Activated CD4-positive, alpha-beta T cell treated with anti-CD3 and anti-CD28 coated beads, Interleukin-2, amount 10 ng/mL, durations not matched to agents 7 days and 5 days (primary cell): ENCODE measurements around the gene ZDHHC7. TPM values are rescaled to one million over a fixed set of nuclear protein-coding genes. Genes with fewer than 3 reads are reported as not detected.
"Not testable (repeated sequence)": the region's sequence is repeated elsewhere in the genome, so short reads cannot be mapped to it uniquely, and the experiment has no call there.

ENCODE experiments used
- CTCF ChIA-PET: fragments of 350-600 bp; sonication (Branson Sonifier 250); formaldehyde crosslinking; loops from one replicate; lab custom pipeline; 2021; ENCODE audit warnings: antibody characterized with exemption; lab: Charles Lee
- POLR2A ChIA-PET: fragments of 350-600 bp; sonication (Branson Sonifier 250); formaldehyde crosslinking; loops from one replicate; lab custom pipeline; 2021; ENCODE audit warnings: antibody characterized with exemption; lab: Charles Lee
- DNase-seq: peaks from one replicate; pipeline ENCODE4 v3.0.0-alpha.2; 2020
- H3K27ac Mint-ChIP-seq: one replicate; pipeline ENCODE4 v1.8.0; 2021; ENCODE audit warnings: mild to moderate bottlenecking, moderate library complexity, mixed read lengths
- H3K27me3 Mint-ChIP-seq: one replicate; pipeline ENCODE4 v1.8.0; 2021; ENCODE audit warnings: mixed read lengths
- H3K36me3 Mint-ChIP-seq: one replicate; pipeline ENCODE4 v1.8.0; 2021; ENCODE audit warnings: low read depth, mixed read lengths
- H3K4me1 Mint-ChIP-seq: one replicate; pipeline ENCODE4 v1.8.0; 2021; ENCODE audit warnings: mixed read lengths
- H3K4me3 Mint-ChIP-seq: one replicate; pipeline ENCODE4 v1.8.0; 2021; ENCODE audit warnings: mild to moderate bottlenecking, moderate library complexity, mixed read lengths
- H3K9me3 Mint-ChIP-seq: one replicate; pipeline ENCODE4 v1.8.0; 2021; ENCODE audit warnings: mixed read lengths
- total RNA-seq, 2 experiments: library from RNA; stranded (reverse); gene quantifications; one replicate each; pipeline ENCODE4 v1.2.3, GENCODE V29; 2021

ZDHHC7 gene
- total RNA-seq, 2 experiments from 2014 or later = 30.7 to 33.9 TPM

DNA sequence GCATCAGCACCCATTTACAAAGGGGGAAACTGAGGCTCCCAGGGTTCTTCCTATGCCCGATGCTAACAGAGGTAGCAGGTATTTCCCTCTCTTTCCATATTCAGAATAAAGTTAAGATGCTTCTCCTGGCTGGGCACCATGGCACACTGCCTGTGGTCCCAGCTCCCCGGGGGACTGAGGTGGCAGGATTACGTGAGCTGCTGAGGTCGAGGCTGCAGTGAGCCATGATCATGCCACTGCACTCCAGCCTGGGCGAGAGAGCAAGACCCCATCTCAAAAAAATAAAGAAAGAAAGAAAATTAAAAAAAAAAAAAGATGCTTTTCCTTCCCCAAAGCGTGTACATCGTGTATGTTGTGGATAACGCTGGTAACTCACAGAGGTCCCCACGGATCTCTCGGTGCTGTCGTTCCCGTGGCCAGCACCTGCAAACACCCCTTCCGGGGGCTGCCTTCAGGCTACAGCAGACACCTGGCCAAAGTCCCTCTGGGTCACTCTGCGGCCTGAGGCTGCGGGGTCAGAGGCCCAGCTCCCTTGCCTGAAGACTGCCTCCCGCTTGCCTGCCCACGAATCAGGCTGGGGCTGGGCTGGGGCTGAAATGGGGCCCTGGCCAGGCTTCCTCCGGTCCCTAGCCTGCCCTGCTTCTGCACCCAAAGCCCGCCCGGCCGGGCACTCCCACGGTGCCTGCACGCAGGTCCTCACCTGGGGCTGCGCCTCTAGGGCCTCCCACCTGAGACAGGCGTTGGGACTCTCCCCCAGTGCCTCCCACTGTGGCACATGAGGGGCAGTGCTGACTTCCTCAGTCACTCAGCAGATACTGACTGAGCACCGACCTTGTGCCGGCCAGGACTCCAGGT, 63.1 kb downstream of the ZDHHC7 start:
- H3K4me3 Mint-ChIP-seq = no peak overlapping the region

DNA sequence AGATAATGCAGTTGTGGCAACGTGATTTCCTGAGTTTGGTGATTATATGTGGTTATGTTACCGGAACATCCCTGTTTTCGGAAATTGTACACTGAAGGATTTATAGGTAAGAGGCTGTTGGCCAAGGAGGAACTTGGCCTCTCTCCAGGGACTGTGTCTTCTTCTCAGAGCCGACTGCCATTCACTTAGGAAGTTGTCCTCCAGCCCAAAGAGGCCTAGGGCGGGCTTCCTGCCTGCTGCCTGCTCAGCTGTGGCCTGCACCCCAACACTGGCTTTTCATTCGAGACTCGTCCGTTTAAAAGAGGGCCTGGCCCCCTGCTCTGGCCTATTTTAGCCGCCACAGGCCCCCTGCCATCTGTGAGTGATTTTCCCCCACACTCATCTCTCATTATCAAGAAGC, 64.3 kb downstream of the ZDHHC7 start:
- Mint-ChIP-seq H3K4me3 (no peak overlapping the region), H3K27me3 (peaks cover 6% of the 10 kb centered on the region), H3K36me3 (no peaks in the 10 kb centered on the region), H3K9me3 (no peaks in the 10 kb centered on the region), H3K4me1 (peaks cover under 1% of the 10 kb centered on the region), H3K27ac (no peak overlapping the region)
- POLR2A ChIA-PET = no interaction called here
- DNase-seq = no peak
- CTCF ChIA-PET = no interaction called here

More for the DNA sequence above, 63.1 kb downstream of the ZDHHC7 start:
- ChIA-PET CTCF (interaction anchor here (1.0 kb wide), 1 partner anchor 14 kb away, joined by 4 read pairs; no protein-coding TSS in a partner anchor), POLR2A (no interaction called here)
- Mint-ChIP-seq H3K27me3 (peaks cover 6% of the 10 kb centered on the region), H3K27ac (no peak overlapping the region), H3K9me3 (no peaks in the 10 kb centered on the region), H3K4me1 (peaks cover 4% of the 10 kb centered on the region), H3K36me3 (no peaks in the 10 kb centered on the region)
- no peak for DNase-seq

DNA sequence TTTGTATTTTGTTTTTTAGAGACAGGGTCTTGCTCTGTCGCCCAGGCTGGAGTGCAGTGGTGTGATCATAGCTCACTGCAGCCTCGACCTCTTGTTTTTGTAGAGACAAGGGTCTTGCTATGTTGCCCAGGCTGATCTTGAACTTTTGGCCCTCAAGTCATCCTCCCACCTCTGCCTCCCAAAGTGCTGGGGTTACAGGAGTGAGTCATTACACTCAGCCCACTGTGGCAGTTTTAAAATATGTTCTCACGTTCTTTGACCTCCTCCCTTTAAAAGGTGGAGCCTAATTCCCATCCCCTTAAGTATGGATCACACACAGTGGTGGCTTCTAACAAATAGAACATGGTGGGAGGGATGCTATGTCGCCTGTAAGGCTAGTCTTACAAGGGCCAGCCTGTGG, 67.7 kb downstream of the ZDHHC7 start:
- H3K36me3 Mint-ChIP-seq = no peaks in the 10 kb centered on the region
- H3K4me1 Mint-ChIP-seq = no peaks in the 10 kb centered on the region
- CTCF ChIA-PET = no interaction called here
- POLR2A ChIA-PET = no interaction called here
- DNase-seq = no peak
- H3K27ac Mint-ChIP-seq = no peak overlapping the region
- peaks cover 6% of the 10 kb centered on the region for H3K27me3 Mint-ChIP-seq
- H3K4me3 Mint-ChIP-seq = no peak overlapping the region
- no peaks in the 10 kb centered on the region for H3K9me3 Mint-ChIP-seq

DNA sequence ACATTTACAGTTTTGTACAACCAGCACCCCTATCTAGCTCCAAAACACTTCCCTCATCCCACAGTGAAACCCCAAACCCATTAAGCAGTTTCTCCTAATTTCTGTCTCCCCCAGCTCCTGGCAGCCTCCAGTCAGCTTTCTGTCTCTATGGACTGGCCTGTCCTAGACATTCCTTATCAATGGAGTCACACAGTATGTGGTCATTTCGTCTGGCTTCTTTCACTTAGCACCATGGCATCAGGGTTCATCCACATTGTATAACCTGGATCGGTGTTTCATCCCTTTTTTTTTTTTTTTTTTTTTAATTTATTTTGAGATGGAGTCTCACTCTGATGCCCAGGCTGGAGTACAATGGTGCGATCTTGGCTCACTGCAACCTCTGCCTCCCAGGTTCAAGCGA, 68.5 kb downstream of the ZDHHC7 start:
- DNase-seq = no peak
- Mint-ChIP-seq H3K27ac (no peak overlapping the region), H3K27me3 (peaks cover 6% of the 10 kb centered on the region), H3K4me3 (no peak overlapping the region), H3K4me1 (no peaks in the 10 kb centered on the region), H3K36me3 (no peaks in the 10 kb centered on the region), H3K9me3 (no peaks in the 10 kb centered on the region)
- POLR2A ChIA-PET = no interaction called here
- CTCF ChIA-PET = interaction anchor here (0.9 to 1.4 kb wide), 2 partner anchors 9 to 17 kb away, joined by 3 to 4 read pairs; no protein-coding TSS in a partner anchor

DNA sequence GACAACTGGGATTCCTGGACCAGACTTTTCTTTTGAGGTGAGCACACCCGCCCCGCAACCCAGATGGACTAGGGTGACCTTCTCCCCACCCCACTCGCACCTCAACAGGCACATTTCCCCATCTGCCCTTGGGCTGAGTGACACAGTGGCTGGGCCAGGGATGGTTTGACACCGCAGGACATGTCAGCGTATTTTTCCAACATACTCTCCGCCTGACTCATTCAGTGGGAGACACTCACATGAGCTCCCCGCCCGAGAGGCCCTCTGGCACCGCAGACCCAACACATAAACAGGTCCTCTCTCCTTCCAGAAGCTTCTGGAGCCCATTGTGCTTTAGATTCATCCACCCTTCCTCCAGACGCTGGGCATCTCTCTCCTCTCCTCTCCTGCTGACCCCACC, 69.4 kb downstream of the ZDHHC7 start:
- Mint-ChIP-seq H3K4me3 (no peak overlapping the region), H3K9me3 (no peaks in the 10 kb centered on the region), H3K27ac (no peak overlapping the region), H3K27me3 (peaks cover 6% of the 10 kb centered on the region), H3K36me3 (no peaks in the 10 kb centered on the region), H3K4me1 (no peaks in the 10 kb centered on the region)
- ChIA-PET CTCF (interaction anchor here (0.9 to 1.4 kb wide), 3 partner anchors 10 to 29 kb away, joined by 3 to 4 read pairs (median 3); no protein-coding TSS in a partner anchor), POLR2A (no interaction called here)
- no peak for DNase-seq

DNA sequence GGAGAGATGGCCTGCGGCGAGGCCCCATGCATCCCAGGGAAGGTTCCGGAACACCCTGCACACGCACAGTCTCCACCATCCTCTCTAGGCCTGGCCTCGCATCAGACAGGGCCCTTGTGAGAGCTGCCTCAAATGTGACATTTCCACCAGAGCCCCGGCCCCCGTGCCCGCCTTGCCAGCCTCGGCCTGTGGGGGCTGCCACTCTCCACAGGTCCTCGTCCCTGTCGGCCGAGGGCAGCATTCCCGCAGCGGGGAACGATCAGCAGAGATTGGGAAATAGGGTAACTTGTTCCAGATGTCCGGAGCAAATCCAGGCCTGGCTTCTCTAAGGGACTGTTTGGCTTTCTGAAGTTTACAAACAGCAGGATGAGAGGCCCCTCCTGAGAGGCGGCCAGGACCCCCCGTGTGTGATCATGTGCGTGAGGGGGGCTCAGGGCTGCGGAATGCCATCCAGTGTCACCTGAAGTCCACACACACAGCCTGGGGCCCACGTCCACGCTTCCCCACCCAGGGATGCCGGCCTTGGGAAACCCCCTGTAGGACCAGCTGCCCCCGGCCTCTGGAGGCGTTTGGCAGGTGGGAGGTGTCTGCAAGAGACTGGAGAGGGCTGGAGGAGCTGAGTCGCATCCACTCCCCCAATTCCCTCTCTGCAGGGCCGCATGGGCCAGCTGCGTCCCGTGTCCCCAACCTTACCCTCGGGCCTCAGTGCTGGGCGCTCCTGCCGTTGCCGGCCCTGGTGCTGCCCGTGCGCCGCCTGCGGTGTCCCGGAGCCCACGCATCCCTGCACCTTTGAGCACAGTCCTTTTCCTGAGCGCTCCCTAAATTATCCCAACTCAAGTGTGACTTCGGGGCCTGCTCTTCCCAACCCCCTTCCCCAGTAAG, 70.4 kb downstream of the ZDHHC7 start:
- ChIA-PET POLR2A (no interaction called here), CTCF (interaction anchor here (1.1 kb wide), 1 partner anchor 30 kb away, joined by 3 read pairs; no protein-coding TSS in a partner anchor)
- Mint-ChIP-seq H3K4me1 (no peaks in the 10 kb centered on the region), H3K27me3 (peaks cover 6% of the 10 kb centered on the region), H3K27ac (no peak overlapping the region), H3K36me3 (no peaks in the 10 kb centered on the region), H3K4me3 (no peak overlapping the region), H3K9me3 (no peaks in the 10 kb centered on the region)
- no peak for DNase-seq

DNA sequence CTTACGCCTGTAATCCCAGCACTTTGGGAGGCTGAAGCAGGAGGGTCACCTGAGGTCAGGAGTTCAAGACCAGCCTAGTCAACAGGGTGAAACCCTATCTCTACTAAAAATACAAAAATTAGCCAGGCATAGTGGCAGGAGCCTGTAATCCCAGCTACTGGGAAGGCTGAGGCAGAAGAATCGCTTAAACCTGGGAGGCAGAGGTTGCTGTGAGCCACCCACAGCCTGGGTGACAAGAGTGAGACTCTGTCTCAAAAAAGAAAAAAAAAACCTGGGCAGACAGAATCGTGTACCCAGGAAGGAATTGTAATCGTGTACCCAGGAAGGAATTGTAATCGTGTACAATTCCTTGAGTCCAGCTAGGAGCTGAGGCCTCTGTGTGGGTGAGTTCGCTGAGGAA, 72.7 kb downstream of the ZDHHC7 start:
- CTCF ChIA-PET, DNase-seq: not testable (repeated sequence)

DNA sequence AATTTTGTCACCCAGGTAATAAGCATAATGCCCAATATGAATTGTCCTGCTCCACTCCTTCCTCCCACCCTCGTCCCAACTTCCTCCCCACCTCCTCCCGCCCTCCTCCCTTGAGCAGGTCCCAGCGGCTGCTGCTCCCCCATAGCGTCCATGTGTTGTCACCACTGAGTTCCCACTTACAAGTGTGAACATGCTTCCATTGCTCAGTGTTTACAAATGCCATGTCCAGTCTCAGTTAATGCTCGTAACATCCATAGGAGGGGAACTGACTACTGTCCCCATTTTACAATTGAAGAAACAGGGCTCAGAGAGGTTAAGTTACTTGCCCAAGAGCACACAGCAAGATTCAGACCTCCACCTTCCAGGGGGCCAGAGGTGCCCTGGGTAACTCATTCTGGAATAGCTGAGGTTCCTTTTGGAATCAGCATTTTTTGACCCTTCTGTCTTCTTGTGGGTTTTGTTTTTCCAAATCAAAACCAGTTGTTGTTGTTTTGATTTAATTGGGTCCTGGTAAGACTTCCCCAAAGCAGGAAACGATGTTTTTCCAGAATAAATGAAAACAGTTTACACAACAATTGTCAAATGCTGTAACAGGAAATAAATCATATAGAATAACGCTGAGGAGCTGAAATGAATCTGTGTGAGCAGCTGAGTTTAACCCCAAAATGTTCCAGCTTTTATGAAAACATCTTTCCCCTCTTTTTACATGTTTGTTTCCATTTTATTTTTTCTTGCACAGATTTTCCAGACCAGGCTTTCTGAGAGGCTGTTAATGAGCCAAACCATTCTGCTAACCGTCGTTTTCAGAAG, 73.9 kb downstream of the ZDHHC7 start:
- Mint-ChIP-seq H3K27ac (no peak overlapping the region), H3K9me3 (no peaks in the 10 kb centered on the region), H3K4me1 (no peaks in the 10 kb centered on the region), H3K27me3 (no peaks in the 10 kb centered on the region), H3K4me3 (no peak overlapping the region), H3K36me3 (no peaks in the 10 kb centered on the region)
- no peak for DNase-seq
- POLR2A ChIA-PET = no interaction called here
- CTCF ChIA-PET = no interaction called here

More for the DNA sequence above, 72.7 kb downstream of the ZDHHC7 start:
- H3K9me3 Mint-ChIP-seq, POLR2A ChIA-PET, H3K4me1 Mint-ChIP-seq, H3K4me3 Mint-ChIP-seq, H3K27ac Mint-ChIP-seq, H3K36me3 Mint-ChIP-seq, H3K27me3 Mint-ChIP-seq: not testable (repeated sequence)

DNA sequence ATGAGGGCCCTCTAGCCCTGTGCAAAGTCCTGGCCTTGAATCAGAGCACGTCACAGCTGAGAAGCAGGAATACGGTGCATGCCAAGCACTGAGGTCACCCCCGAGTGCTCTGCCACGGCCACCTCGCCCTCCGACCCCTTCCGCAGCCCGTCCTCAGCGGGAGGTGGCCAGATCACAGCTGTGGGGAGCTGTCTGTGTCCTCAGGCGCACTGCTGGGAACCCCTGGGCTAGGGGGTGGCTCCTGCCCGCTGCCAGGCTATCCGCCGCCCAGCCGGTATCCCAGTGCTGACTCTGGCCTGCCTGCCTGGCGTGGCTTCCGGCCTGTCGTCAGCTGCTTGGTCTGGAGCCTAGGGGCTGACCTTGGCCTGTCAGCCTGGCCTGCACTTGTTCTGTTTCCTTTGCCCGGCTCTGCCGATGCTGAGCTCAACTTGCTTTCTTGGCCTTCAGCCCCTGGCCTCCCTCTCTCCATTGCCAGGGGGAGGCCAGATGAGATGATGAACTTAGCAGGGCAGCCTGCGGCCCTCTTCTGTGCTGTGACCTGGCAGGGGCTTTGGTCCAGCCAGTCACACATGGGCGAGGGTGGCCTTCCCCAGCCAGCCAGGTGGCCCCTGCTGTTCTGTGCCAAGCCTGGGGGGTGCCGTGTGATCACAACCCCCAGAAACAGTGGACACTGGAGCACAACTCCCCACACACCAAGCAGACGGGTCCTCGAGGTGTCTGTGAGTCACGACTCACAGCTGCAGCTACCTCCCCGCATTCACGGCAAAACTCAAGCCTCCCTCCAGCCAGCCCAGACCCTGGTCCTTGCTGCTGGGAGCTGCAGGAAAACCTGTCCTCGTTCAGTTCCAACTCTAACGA, 77.3 kb downstream of the ZDHHC7 start:
- Mint-ChIP-seq H3K9me3 (no peaks in the 10 kb centered on the region), H3K4me1 (no peaks in the 10 kb centered on the region), H3K36me3 (no peaks in the 10 kb centered on the region), H3K27me3 (no peaks in the 10 kb centered on the region), H3K27ac (no peak overlapping the region), H3K4me3 (no peak overlapping the region)
- DNase-seq = no peak
- ChIA-PET CTCF (interaction anchor here (0.6 to 1.6 kb wide), 7 partner anchors 14 to 626 kb away, joined by 3 to 6 read pairs (median 3); no protein-coding TSS in a partner anchor), POLR2A (no interaction called here)

DNA sequence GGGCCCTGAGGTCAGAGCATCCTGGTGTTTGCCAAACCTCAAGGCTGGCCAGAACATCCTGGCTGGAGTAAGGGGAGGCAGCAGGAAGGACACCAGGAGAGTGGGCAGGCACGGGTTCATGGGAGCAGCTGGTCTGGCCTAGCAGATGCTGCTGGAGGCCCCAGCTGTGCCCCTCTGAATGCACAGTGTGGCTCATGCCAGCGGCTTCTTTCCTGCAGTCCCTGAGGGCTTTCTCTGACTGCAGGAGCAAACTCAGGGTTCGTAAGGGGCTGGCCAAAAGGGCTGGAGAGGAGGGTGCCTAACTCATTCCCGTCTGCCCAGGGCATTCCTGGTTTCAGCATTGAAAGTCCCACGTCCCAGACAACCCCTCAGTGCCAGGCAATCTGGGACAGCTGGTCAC, 78.7 kb downstream of the ZDHHC7 start:
- Mint-ChIP-seq H3K9me3 (no peaks in the 10 kb centered on the region), H3K27ac (no peak overlapping the region), H3K36me3 (no peaks in the 10 kb centered on the region), H3K27me3 (no peaks in the 10 kb centered on the region), H3K4me1 (no peaks in the 10 kb centered on the region), H3K4me3 (no peak overlapping the region)
- ChIA-PET POLR2A (no interaction called here), CTCF (interaction anchor here (0.9 to 1.6 kb wide), 2 partner anchors 12 to 38 kb away, joined by 3 to 6 read pairs; no protein-coding TSS in a partner anchor)
- no peak for DNase-seq

DNA sequence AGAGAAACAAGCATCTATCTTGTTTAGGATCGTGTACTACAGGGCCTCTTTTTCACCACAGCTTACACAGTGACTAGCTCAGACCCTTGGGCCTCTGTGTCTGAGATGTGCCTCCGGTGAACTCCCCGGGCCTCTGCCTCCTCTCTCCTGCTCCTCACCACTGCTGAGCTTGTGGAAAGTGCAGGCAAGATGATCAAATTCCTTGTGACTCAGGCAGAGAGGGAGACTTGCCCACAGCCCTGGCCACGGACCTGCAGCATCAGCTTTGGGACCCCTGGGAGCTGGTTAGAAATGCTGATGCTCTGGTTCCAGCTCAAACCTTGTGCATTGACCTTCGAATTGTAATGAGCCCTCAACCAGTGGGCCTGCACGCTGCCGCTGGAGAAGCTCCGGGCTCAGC, 79.8 kb downstream of the ZDHHC7 start:
- Mint-ChIP-seq H3K27ac (no peak overlapping the region), H3K4me3 (no peak overlapping the region), H3K4me1 (no peaks in the 10 kb centered on the region), H3K27me3 (no peaks in the 10 kb centered on the region), H3K36me3 (no peaks in the 10 kb centered on the region), H3K9me3 (no peaks in the 10 kb centered on the region)
- ChIA-PET CTCF (no interaction called here), POLR2A (no interaction called here)
- no peak for DNase-seq
